Measurements from ENCODE around the gene FST.

DNA sequence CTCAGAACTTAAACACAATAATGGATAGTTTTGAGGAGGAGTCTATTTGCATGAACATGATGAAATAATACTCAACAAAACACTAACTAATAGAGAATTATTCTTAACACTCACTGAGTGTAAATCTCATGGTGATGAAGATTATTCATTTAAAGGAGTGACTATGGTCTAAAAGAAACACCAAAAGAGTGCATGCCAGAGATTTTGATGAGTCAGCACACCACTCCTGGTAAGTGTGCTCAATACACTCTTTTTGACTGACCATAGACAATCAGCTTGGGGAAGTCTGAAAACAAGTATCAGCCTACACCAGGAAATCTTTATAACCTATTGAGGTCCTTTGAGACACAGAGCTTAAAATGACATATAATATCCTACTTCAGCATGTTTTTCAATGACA, 6.8 kb upstream of the FST start:
- TF ChIP-seq GATA1 (IDR thresholded peaks at IDR 0.05; ENCODE audit: low read depth, low read length) (no peak), POLR2A (IDR thresholded peaks at IDR 0.05; ENCODE audit: low read length) (no peak)

All from erythroblast (primary cell).